T-helper 9 cell (primary cell): ENCODE data around the gene TACO1.
A peak's percentile ranks its signal among the peaks of the same experiment; 100 is the strongest.

ENCODE experiments used
- DNase-seq: peaks from one replicate; pipeline ENCODE4 v3.0.0-alpha.2; 2020

The TACO1 gene

GRCh38 chr17:63601439-63602371, 1.0 kb downstream of the TACO1 start:
- no peak for DNase-seq

GRCh38 chr17:63609816-63610573, 9.3 kb downstream of the TACO1 start:
- no peak for DNase-seq

- DNase-seq = no peak
Measured at GRCh38 chr17:63610854-63611253, 10.2 kb downstream of the TACO1 start.

GRCh38 chr17:63611354-63611753, 10.7 kb downstream of the TACO1 start:
- no peak for DNase-seq

- DNase-seq = no peak
Measured at GRCh38 chr17:63613663-63614062, 13.0 kb downstream of the TACO1 start.

GRCh38 chr17:63621229-63621683, 20.6 kb downstream of the TACO1 start:
- DNase-seq = no peak

- peak; percentile 90 for DNase-seq
Measured at GRCh38 chr17:63621684-63622573, 21.2 kb downstream of the TACO1 start, which contains the start of gene MAP3K3. Gene MAP3K3, plus strand, starts transcription at chr17:63622417. Its CDS starts 343 bp downstream, at chr17:63622760.

GRCh38 chr17:63622574-63623390, 22.1 kb downstream of the TACO1 start:
- DNase-seq = peak; percentile 45

- DNase-seq = no peak
Measured at GRCh38 chr17:63623786-63624530, 23.3 kb downstream of the TACO1 start.

- no peak for DNase-seq
Measured at GRCh38 chr17:63624531-63624880, 23.8 kb downstream of the TACO1 start.

- no peak for DNase-seq
Measured at GRCh38 chr17:63626551-63627180, 26.0 kb downstream of the TACO1 start.

GRCh38 chr17:63629627-63630026, 28.9 kb downstream of the TACO1 start:
- no peak for DNase-seq

GRCh38 chr17:63631062-63631461, 30.4 kb downstream of the TACO1 start:
- DNase-seq = no peak

GRCh38 chr17:63631626-63632025, 30.9 kb downstream of the TACO1 start:
- no peak for DNase-seq

- no peak for DNase-seq
Measured at GRCh38 chr17:63633742-63634141, 33.0 kb downstream of the TACO1 start.

- no peak for DNase-seq
Measured at GRCh38 chr17:63634163-63634562, 33.5 kb downstream of the TACO1 start.

- no peak for DNase-seq
Measured at GRCh38 chr17:63634816-63635215, 34.1 kb downstream of the TACO1 start.

GRCh38 chr17:63635290-63635689, 34.6 kb downstream of the TACO1 start:
- DNase-seq = no peak

GRCh38 chr17:63635787-63636186, 35.1 kb downstream of the TACO1 start:
- DNase-seq = no peak

GRCh38 chr17:63639125-63639524, 38.4 kb downstream of the TACO1 start:
- DNase-seq = no peak

GRCh38 chr17:63640038-63640437, 39.3 kb downstream of the TACO1 start:
- no peak for DNase-seq
